ENCODE results near the gene CTSA. TPM values are rescaled to one million over a fixed set of nuclear protein-coding genes. Genes with fewer than 3 reads are reported as not detected.

Gene CTSA
- total and polyA plus RNA-seq, 3 donors from 2014 or later: 103 to 223 (median 112) TPM

DNA sequence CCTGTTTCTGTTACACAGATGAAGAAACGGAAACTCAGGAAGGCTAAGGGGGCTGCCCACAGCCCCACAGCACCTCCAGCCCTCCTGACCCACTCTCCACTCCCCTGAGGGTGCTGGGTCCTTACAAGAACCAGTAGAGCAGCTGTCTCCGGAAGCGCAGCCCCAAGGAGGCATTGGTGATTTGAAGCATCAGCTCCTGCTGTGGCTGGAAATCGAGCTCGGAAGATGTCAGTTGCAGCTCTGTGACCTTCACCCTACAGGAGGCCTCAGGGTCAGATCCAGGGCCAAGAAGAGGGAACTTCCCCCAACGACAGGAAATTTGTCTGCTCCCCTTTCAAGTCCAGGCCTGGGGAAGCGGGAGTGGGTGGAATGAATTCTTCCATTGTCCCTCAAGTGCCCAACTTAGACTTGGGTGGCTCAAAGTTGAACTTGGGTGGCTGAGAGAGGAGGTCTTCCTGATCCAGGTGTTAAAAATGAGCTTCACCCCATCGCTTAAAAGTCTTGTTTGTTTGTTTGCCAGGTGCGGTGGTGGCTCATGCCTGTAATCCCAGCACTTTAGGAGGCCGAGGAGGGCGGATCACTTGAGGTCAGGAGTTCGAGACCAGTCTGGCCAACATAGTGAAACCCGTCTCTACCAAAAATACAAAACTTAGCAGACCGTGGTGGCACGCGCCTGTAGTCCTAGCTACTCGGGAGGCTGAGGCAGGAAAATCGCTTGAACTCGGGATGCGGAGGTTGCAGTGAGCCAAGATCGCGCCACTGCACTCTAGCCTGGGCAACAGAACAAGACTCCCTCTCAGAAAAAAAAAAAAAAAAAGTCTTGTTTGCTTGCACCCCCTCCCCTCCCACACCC lies 18.9 kb downstream of the CTSA start:
- TF ChIP-seq, protein P1, sequence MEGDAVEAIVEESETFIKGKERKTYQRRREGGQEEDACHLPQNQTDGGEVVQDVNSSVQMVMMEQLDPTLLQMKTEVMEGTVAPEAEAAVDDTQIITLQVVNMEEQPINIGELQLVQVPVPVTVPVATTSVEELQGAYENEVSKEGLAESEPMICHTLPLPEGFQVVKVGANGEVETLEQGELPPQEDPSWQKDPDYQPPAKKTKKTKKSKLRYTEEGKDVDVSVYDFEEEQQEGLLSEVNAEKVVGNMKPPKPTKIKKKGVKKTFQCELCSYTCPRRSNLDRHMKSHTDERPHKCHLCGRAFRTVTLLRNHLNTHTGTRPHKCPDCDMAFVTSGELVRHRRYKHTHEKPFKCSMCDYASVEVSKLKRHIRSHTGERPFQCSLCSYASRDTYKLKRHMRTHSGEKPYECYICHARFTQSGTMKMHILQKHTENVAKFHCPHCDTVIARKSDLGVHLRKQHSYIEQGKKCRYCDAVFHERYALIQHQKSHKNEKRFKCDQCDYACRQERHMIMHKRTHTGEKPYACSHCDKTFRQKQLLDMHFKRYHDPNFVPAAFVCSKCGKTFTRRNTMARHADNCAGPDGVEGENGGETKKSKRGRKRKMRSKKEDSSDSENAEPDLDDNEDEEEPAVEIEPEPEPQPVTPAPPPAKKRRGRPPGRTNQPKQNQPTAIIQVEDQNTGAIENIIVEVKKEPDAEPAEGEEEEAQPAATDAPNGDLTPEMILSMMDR (IDR thresholded peaks at IDR 0.05): no peak
- TF ChIP-seq POLR2A (IDR thresholded peaks at IDR 0.05): no peak
- no peaks in the 10 kb centered on the region for H3K9me3 ChIP-seq
- H3K27ac ChIP-seq: peak overlapping the region in 1 of 2 donors; percentile 24
- WGBS, 2 donors: 63 to 69% methylated on average over 21 to 22 of the region's 22 CpGs
- H3K36me3 ChIP-seq (ENCODE audit: low read depth, missing control alignments): no peaks in the 10 kb centered on the region
- H3K4me1 ChIP-seq: peaks cover 10% of the 10 kb centered on the region
- intact Hi-C loops (cut with DNase I; ENCODE audit: low total_unique reads): no loop called here
- DNase-seq: no peak
- no peaks in the 10 kb centered on the region for H3K27me3 ChIP-seq
- H3K4me3 ChIP-seq: peak overlapping the region; percentile 31 to 67

DNA sequence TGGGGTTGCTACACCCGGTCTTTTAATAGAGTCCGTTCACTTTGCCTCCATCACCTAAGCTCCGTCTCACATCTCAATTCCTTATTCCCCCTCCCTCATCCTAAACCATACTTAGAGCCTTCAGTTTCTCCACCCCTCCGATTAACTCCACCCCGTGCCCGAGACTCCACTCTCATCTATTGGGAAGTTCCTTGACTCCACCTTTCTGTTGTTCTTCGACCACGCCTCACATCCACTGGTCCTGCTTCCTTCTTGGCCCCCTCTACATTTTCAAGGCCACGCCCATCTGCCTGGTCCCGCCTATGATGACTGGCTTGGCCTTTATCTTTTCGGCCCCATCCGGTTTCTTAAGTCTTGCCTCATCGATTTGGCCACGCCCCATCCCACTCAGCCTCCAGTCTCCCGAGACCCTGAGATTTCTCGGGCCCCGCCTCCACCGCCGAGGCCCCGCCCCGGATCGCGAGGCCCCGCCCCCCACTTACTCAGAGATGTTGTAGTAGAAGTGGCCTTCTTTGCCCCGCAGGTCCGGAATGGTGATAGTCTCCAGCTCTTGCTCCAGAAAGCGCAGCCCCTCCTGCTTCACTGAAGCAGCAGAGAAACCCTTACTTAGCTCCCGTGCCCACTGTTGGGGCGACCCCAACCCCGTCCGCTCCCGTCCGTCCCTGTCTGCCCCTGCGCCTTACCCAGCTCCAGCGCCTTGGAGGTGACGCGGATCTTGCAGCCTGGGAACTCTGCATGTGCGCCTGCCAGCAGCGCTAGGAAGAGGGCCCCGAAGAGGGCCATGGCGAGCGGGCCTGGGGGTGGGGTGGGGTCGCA lies 19.7 kb downstream of the CTSA start:
- 5% methylated on average over 39 to 43 of the region's 43 CpGs for WGBS, 2 donors
- peak overlapping the region; percentile 79 to 85 for H3K27ac ChIP-seq
- DNase-seq: peak; percentile 96
- no peaks in the 10 kb centered on the region for H3K36me3 ChIP-seq (ENCODE audit: low read depth, missing control alignments)
- H3K4me3 ChIP-seq: peak overlapping the region; percentile 49 to 67
- H3K27me3 ChIP-seq: no peaks in the 10 kb centered on the region
- H3K9me3 ChIP-seq: no peaks in the 10 kb centered on the region
- peaks cover 10% of the 10 kb centered on the region for H3K4me1 ChIP-seq
- intact Hi-C loops (cut with DNase I; ENCODE audit: low total_unique reads): no loop called here
- TF ChIP-seq, protein P1 (IDR thresholded peaks at IDR 0.05): no peak
- TF ChIP-seq POLR2A (IDR thresholded peaks at IDR 0.05): no peak

DNA sequence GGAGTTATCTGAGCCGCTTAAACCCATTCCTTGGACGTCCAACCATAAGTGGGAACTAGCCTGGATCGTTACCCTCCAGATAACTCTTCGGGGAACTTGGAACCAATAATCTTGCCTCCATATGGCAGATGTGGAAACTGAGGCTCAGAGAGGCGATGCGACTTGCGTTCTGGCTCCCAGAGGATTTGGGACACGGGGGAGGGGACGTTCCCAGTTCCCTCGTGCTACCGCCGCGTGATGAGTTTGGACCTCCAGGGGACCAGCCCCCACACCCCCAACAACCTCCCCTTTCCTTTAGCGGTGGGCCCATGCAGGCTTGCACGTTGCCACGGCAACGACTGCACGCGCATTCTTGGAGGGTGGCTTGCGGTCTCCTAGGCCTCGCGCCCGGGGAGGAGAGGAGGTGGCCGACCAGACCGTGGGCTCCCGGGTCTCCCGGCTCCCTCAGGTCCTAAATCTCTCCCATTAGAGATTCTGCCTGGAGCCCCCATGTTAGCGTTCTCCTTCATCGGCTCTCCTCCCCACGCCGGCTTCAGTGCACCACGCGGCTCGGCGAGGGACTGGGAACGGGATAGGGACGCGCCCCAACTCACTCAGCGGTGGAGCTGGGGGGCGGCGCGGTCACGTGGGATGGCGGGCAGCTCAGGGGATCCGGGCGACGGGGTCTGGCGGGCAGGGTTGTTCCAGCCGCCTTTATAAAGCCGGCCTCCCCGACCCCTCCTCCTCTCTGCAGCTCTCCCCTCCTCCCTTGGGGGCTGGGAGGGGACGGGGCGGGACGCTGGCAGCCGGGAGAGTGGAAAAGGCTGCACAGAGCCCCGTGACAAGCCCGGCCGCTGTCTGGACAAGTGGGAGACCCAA lies 20.6 kb downstream of the CTSA start, which contains the start of gene PLTP:
TSS of gene PLTP (minus strand) at position 670 of the 858 bp plus-strand sequence. CDS start 703 bp downstream, outside the sequence.
- peak; percentile 37 for TF ChIP-seq POLR2A (IDR thresholded peaks at IDR 0.05)
- TF ChIP-seq, protein P1 (IDR thresholded peaks at IDR 0.05): no peak
- Histone ChIP-seq H3K36me3 (ENCODE audit: low read depth, missing control alignments) (no peaks in the 10 kb centered on the region), H3K4me3 (peak within 1 kb of the TSS; percentile 49 to 67), H3K27ac (peak within 1 kb of the TSS; percentile 79 to 85), H3K27me3 (no peaks in the 10 kb centered on the region), H3K4me1 (peaks cover 10% of the 10 kb centered on the region), H3K9me3 (no peaks in the 10 kb centered on the region)
- DNase-seq: peak; percentile 77
- 1 to 2% methylated on average over 21 to 56 of the region's 58 CpGs for WGBS, 2 donors
- intact Hi-C loops (cut with DNase I; ENCODE audit: low total_unique reads): no loop called here

DNA sequence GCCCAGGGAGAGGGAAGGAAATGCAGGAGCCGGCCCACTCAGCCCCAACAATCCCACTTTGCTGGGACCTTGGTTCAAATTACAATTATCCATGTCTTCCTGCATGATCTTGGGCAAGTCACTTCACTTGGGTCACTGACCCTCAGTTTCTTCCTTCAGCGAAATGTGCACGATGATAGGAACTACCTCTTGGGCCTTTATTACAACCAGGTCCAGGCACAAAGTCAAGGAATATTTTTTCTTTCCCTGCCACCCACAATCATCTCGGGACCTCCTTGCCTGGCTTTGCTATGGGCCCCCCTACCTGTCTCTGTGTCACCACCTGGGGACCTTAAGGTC lies 21.2 kb downstream of the CTSA start:
- Histone ChIP-seq H3K9me3 (no peaks in the 10 kb centered on the region), H3K27ac (peak overlapping the region; percentile 79 to 85), H3K27me3 (no peaks in the 10 kb centered on the region), H3K36me3 (ENCODE audit: low read depth, missing control alignments) (no peaks in the 10 kb centered on the region), H3K4me1 (peaks cover 12% of the 10 kb centered on the region), H3K4me3 (peak overlapping the region; percentile 49 to 67)
- TF ChIP-seq, protein P1 (IDR thresholded peaks at IDR 0.05): no peak
- TF ChIP-seq POLR2A (IDR thresholded peaks at IDR 0.05): no peak
- intact Hi-C loops (cut with DNase I; ENCODE audit: low total_unique reads): no loop called here
- DNase-seq: no peak
- 5 to 19% methylated on average over 4 of the region's 4 CpGs for WGBS, 2 donors

Measured in testis (tissue), 3 donors.